OCI-M2 (cell line): ENCODE measurements around the gene WNK3.
A peak's percentile ranks its signal among the peaks of the same experiment; 100 is the strongest.
"Not testable (repeated sequence)": the region's sequence is repeated elsewhere in the genome, so short reads cannot be mapped to it uniquely, and the experiment has no call there.

Experiments used
- DNase-seq: peaks from one replicate; lab custom pipeline; 2025; ENCODE audit not compliant: unreplicated experiment; lab: John Stamatoyannopoulos, UW

WNK3 gene

DNA sequence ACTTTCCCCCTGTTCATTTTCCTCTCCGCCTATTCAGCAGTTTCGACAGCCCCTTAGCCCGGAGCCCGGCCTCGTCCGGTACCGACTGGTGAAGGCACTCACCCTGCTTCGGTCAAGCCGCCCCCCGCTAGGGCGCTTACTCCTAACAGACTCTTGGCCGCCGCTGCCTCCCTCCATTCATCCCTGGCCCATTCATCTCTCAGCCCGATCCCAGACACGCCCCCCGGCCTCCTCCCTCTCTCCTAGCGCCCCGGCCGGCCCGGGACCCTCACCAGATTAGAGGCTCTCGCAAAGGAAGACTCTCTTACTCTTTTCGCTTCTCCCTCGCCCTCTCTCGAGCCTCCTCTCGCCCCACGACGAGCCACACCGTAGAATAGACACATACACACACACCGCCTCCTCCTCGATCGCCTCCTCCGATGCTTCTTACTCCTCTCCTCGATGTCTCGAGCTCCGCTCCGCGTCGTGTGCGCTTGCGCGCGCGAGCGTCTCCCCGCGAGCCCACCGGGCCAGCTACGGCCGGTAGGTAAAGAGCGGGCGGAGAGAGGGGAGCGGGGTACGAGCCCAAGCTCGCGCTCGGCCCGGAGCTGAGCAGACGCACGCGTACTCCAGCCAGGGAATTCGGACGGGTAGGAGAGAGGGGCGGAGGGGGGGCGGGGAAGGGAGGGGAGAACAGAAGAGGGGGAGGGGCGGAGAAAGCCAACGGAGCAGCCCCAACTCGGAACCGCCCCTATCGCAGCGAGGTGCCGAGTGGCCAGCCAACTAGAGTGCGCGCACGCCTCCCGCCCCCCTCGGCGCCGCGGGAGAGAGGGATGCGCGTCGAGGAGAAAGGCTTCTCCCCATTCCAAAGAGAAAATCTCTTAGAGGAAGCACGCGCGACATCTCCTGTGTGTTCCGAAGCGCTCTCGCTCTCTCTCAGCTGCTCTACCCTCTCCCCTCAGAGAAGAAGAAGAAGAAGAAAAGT lies at the start of gene WNK3:
Gene WNK3, minus strand, starts transcription at position 633 of the 964 bp plus-strand sequence.
- peak; percentile 38 for DNase-seq

DNA sequence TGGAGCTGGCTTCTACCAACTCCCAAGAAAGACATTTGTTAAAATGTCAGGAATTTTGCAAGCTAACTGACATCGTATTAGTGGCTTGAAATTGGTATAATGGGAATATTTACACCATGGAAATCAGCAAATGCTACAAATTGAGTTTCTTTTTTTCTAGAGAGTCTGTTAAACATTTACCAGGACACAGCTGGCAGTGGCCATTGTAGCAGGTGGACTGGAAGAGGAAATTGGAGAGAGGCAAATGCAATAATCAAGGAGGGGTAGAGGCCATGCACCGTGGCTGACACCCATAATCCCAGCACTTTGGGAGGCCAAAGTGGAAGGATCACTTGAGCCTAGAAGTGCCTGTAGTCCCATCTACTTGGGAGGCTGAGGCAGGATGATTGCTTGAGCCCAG lies 49.4 kb upstream of the WNK3 start:
- no peak for DNase-seq

DNA sequence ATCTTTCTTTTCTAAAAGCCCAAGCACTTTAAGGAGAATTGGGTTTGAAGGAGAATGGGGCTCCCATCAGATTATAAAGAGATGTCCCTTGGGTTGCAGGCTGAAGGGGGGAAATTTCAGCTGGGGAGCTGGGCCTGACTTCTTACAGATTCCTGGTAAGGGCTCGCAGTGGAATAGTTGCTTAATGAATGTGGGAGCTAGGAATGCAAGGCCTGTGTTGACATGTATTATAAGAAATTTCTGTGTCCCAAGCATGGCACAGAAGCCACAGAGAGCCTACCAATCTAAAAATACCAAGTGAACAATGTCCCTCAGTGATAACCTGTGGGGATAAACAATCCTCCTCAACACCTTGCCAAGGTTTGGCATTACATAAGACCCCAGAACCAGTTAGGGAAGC lies 39.3 kb upstream of the WNK3 start:
- no peak for DNase-seq

DNA sequence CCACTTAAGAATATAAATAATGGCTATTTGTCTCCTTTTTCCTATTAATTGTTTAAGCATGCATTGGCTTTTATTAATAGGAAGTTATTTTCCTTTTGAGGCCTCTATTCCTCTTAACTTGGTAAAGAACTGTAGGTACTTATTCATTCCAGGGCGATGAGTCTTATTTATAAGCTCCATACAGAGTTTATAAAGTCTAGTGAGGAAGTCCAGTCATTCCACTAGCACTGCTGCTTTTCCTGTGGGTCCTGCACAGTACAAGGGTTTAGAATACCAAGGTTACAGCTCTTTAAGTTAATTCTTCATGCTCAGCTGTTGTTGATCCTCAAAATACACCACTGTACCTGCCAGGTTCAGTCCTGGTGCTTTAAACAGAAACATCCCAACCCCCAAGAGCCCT lies 28.5 kb upstream of the WNK3 start:
- DNase-seq: no peak

DNA sequence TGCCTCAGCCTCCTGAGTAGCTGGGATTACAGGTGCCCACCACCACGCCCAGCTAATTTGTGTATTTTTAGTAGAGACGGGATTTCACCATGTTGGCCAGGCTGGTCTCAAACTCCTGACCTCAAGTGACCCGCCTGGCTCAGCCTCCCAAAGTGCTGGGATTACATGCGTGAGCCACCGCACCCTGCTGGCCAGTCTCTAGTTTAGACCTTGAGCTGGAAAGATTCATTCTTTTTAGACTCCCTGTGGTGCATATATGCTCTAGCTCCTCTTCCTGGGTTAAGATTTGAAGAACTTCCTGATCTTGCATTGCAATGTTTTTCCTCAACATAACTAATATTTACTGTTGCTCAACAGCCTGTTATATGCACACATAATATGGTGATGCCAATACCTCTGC lies 26.8 kb upstream of the WNK3 start:
- DNase-seq: not testable (repeated sequence)

DNA sequence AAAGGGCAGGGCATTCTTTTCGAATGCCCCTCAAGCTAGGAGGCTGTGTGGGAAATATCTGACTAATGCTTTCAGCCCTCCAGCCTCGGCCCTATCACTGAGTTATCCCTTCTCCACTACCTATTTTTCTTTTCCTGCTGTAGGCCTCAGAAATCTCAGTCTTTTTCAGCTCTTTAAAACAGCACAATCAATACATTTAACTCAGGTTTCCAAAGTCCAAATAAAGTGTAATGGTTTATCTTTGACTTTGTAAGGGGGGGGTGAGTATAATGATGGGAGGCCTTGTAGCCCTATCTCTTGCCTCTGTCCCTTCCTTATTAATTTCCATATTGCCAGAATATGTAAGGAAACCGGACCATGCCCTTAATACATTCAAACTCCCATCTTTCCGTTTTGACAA lies 1.6 kb upstream of the WNK3 start:
- no peak for DNase-seq

DNA sequence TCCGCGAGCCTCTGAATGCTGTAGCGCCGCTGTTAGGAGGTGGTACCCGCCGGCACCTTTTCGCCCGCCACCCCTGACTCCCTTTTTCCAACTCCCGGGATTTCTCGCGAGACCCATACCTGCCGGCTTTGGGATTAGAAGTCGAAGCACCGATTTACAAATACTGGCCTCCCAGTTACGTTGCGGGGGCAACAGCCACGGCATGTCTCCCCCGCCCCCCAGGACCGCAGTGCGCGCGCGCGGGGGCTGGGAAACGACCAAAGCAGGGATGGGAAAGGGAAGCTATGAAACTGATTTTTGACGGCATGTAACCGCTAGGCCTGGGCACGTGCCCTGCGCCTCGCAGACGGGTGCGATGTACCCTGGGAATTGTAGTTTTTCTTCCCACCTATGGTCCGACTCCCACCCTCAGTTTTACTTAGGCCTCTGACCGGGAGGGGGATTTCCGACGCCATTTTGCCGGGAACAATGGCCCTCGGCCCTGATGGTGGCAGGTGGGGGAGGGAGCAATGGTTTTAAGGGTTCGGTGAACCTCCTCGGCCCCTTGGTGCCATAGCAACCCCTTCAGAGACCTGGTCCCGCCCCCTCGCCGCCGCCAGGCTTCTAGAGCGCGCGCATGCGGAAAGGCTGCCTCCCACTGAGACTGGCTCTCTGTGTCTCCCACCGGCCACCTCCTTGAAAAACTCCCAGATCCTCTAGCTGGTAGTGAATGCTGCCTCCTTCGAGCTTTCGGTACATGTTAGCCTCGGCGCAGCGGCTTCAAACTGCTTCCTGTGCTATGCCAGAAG lies 772 bp upstream of the WNK3 start:
- peak; percentile 75 for DNase-seq

DNA sequence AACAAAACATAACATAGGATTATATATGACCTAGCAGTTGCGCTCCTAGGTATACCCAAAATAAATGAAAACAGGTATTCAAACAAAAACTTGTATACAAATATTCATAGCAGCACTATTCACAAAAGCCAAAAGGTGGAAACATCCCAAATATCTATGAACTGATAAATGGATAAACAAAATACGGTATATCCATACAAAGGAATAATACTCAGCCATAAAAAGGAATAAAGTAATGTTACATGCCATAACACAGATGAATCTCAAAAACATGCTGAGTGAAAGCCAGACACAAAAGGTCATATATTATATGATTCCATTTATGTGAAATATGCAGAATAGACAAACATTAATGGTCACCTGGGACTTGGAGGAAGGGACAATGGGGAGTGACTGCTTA lies 5.2 kb downstream of the WNK3 start:
- DNase-seq: no peak

DNA sequence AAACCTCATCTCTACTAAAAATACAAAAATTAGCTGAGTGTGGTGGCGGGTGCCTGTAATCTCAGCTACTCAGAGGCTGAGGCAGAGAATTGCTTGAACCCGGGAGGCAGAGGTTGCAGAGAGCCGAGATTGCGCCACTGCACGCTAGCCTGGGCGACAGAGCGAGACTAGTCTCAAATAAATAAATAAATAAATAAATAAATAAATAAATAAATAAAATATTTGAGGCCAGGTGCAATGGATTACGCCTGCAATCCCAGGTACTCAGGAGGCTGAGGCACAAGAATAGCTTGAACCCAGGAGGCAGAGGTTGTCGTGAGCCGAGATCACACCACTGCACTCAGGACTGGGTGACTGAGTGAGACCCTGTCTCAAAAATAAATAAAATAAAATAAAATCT lies 20.5 kb downstream of the WNK3 start:
- DNase-seq: not testable (repeated sequence)

DNA sequence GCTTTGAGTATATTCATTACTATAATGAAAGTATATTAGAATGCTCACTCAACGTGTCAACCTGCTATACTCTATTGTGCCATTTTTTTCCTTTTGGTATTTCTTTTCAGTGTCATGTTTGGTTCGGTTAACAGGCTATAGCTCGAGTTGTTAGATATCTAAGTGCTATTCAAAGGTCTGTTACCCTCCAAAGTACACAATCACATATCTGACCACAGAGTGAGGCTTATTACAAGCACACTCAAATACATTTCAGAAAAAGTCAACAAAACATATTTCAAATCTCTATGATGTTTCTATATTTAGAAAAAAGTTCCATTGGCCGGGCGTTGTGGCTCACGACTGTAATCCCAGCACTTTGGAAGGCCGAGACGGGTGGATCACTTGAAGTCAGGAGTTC lies 32.8 kb downstream of the WNK3 start:
- DNase-seq: no peak

DNA sequence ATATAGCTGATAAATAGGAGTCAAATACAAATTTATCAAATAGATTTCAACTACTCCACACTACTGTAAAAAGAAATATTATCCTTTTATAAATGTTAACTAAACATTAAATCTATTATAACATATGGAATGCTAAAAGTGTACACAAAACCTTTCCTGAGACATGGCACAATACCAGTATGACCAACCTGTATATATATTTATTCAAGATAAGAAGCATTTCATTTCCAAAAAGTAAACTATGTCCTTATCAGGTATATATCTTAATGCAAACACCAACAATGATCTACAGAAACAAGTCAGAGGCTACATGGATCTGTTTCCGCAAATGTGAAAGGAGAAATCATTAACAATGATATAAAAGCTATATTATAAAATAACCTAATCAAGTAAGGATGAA lies 37.8 kb downstream of the WNK3 start:
- no peak for DNase-seq

DNA sequence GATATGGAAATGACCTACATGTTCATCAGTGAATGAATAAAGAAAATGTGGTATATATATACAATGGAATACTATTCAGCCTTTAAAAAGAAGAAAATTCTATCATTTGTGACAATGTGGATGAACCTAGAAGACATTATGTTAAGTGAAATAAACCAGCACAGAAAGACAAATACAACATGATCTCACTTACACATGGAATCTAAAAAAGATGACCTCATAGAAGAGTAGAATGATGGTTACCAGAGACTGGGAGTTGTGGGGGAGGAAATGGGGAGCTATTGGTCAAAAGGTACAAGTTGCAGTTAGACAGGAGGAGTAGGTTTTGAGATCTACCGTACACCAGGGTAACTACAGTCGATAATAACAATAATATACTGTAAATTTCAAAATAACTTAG lies 51.5 kb downstream of the WNK3 start:
- DNase-seq: no peak

DNA sequence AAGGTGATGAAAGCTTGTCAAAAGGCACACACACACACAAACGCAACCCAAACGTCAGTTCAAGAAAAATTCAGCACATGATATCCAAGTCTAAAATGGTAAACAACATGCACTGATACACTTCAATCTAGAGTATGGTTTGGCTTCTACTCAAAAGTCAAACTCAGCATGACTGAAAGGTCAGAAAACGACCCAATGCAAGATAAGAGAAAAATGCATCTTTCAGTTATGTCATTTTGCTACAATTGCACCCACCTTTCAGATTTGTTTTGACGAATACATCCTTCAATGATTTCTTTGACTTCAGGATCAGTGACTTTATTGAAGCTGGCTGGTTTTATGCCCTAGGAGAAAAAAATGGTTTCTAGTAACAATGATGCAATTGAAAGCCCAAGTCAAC lies 56.3 kb downstream of the WNK3 start:
- no peak for DNase-seq

DNA sequence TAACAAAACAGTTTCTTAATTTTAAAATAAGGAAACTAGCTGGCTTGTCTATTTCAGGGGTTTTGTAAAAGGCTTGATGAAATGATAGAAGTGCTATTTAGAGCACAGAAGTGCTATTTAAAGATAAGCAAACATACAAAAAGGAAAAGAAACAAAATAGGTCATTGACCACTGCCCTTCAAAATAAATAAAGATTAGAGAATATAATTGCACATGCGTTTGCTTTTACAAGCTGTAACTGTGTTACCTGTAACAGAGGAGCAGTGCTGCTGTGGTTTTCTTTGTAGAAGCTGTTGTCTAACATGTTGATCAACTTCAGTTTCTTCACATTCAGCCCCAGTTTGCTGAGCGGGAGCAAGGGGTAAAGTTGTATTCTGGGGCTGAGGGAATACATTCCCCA lies 63.5 kb downstream of the WNK3 start:
- no peak for DNase-seq

DNA sequence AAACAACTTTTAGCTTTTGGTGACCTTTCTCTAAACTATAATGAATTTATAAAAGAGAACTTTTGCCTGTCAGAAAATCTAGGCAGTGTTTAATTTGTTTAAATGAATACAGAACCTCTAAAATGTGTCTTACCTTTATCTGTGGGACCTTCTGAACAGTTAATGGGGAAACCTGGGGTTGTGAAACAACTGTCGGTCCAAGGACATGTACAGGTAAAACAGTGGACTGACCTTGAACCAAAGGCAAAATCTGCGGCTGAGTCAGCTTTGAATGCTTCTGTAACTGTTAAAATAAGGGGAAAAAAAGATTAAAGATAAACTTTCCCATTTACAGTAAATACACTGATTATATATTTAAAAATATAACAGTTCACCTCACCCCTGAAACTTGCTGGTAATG lies 65.1 kb downstream of the WNK3 start:
- DNase-seq: no peak

DNA sequence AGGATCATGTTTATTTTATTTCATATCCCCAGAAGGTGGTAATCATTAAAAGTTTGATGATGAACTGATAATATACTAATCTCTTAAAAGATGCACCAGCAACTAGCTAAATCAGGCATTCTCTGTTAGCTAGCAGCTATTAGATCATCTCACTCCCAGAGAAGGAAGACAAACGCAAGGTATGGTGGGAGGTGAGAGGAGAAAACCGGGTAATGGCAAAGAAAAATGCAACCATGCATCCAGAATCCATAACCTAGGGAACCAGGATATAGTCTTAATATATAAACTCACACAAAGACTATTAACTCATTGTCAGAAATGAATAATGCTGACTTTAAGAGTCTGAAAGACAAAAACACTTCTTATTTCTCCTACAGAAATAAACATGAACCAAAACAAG lies 66.1 kb downstream of the WNK3 start:
- no peak for DNase-seq

DNA sequence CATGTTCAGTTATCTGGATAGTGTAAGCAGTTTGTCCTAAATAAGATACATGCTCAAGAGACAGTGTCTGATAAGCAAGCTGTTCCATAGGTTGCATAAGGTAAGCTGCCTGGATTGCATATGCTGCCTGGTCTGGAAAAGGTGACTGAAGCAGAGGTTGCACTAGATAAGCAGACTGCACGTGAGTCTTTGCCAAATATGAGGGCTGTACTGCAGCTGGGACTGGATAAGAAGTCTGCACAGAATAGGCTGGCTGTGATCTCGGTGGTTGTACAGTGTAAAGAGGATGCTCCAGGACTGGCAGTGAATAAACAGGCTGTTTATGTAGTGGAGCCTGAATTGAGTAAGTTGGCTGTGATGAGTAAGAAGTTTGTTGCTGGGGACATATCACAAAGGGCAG lies 68.9 kb downstream of the WNK3 start:
- DNase-seq: no peak

DNA sequence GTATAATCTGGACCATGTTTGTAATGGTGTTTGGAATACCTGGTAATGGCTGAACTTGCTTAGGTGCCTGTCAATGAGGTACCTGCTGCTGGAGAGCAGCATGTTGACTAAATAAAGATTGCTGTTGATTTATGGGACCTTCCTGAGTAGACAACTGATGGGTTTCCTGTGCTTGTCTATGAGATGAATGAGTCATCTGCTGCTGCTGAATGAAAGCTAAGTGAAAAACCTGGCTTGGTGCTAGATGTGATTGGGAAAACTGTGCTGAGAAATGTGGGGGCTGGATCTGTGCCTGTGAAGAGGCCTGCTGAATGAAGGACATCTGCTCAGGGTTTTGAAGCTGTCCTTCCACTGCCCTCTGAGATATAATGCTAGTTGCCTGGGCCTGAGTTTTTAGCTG lies 69.6 kb downstream of the WNK3 start:
- DNase-seq: no peak

DNA sequence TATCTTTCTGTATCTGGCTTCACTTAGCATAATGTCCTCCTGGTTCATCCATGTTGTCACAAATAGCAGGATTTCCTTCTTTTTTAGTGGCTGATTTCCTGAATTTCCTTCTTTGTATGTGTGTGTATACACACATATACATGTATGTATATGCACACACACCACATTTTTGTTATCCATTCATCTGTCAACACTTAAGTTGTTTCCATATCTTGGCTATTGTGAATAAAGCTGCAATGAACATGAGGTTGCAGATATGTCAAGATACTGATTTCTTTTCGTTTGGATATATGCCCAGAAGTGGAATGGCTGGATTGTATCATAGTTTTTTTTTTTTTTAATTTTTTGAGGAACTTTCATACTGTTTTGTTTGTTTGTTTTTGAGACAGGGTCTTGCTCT lies 76.2 kb downstream of the WNK3 start:
- no peak for DNase-seq

DNA sequence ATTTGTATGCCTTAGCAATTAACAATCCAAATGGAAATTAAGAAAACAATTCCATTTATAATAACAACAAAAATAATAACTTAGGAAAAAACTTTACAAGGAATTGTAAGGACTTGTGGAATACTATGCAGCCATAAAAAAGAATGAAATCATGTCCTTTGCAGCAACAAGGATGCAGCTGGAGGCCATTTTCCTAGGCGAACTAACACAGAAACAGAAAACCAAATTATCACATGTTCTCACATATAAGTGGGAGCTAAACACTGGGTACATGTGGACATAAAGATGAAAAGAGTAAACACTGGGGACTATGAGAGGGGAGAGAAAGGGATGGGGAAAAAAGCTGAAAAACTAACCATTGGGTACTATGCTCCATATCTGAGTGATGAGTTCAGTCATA lies 77.4 kb downstream of the WNK3 start:
- no peak for DNase-seq

DNA sequence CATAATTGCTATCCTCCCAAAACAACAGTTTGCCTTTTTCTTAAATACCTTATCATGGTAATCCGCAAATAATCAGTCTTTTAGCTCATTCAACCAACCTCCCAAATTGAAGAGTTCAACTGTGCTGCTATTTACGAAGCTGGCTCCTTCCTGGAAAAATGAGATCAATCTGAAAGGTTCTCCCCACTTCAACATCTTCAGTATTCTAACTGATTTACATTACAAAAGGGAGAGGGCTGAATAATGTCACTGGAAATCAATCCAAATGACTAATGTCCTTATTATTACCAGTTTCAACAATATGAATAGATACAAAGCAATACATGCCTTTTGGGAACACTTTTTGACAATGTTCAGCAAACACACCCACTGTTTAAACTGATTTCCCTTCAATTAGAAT lies 86.2 kb downstream of the WNK3 start:
- no peak for DNase-seq

DNA sequence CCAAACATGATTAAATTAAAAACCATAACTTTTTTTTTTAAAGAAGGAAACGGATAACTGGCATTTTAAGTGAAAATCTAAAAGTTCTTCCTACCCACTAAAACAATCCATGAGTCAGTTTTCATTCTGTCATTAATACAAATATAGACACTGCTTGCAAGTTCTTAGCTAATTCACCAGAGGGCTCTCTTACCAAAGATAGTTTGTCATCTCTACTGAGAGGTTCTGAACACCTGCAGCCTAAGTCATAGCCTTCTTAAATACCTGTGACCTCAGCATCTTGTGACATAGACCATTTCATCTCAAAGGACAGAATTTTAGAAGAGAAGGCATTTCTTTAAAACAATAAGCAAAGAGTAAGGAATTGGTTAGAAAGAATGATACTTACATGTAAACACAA lies 109.5 kb downstream of the WNK3 start:
- no peak for DNase-seq
